Measurements from ENCODE around the gene SERPINA1. TPM values are rescaled to one million over a fixed set of nuclear protein-coding genes. Genes with fewer than 3 reads are reported as not detected.

The SERPINA1 gene
- total RNA-seq, 1 donor from 2014 or later = 1.4 TPM

- no peak for DNase-seq
Measured at GRCh38 chr14:94397289-94398181, 9.1 kb upstream of the SERPINA1 start.

GRCh38 chr14:94396628-94397225 lies 8.3 kb upstream of the SERPINA1 start:
- no peak for DNase-seq

DNA sequence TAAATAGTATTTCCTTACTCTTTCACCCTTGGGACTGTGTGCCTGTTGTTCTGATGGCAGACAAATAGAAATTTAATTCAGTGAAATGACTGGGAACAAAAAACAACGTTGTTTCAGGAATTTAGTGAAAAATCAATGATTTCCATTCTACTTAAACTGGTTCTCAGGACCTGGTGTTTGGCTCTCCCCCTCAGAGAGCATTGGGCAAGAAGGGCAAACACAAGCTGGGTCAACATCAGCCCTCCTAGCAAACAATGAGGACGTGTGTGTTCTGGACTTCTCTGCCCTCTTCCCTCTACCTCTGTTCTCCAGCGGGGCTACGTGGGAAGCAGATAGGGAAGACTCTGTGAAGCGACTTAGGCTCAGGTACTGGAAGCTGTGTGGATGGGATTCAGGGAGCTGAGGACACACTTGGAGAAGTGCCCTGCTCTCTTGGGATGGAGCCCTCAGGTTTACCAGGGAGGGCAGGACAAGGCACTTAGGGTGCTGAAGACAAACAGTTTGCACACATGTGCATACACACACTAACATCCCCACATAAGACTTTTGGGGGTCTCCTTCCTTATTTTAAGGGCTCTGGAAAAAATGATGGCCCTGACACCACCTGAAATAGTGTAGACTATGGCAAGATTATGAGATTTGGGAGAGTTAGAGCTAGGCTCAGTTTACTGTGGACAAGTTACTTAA lies 7.6 kb upstream of the SERPINA1 start:
- DNase-seq = no peak

GRCh38 chr14:94395282-94395887 lies 7.0 kb upstream of the SERPINA1 start:
- no peak for DNase-seq

DNA sequence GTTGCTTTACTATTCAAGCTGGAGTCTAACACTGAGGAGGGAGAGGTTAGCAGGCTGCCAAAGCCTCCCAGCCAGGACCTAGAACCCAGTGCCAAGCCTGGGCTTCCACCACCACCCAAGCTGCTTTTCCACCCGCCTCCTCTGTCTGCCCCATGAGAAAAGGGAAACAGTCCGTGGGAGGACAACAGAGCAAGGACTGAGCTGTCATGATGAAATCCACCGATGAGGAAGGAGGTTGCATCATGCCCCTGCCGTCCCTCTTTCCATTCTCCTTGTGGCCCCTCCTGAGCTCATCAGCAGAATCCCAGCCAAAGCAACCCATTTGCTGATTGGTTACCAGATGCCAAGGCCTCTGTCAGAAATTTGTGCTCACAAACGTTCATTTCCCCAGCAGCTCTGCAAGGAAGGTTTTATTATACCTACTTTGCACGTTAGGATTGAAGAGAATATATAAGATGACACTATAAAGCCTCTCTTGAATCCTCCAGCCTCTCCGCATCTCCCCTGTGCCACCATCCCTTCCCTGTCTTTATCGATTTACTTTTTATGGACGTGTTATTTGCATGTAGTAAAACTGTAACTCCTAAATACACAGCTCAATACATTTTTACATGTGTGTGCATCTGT lies 6.3 kb upstream of the SERPINA1 start:
- no peak for DNase-seq

- no peak for DNase-seq
Measured at GRCh38 chr14:94394025-94394493, 5.7 kb upstream of the SERPINA1 start.

GRCh38 chr14:94393474-94393873 lies 5.1 kb upstream of the SERPINA1 start:
- no peak for DNase-seq

DNA sequence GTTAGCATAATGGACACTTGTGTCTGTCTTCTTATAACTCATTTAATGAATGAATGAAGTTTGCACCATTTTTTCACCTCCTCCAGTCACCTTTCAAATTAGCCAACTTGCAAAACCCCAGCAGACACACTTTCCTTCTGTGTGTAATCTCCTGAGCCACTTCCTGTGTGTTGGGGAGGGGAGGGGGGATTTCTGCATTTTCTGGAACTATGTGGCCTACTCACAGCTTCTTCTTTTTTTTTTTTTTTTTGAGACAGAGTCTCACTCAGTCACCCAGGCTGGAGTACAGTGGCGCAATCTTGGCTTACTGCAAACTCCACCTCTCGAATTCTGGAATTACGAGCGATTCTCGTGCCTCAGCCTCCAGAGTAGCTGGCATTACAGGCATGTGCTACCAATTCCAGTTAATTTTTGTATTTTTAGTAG lies 4.1 kb upstream of the SERPINA1 start:
- no peak for DNase-seq

- DNase-seq = no peak
Measured at GRCh38 chr14:94391281-94391975, 3.0 kb upstream of the SERPINA1 start.

- no peak for DNase-seq
Measured at GRCh38 chr14:94390372-94391086, 2.1 kb upstream of the SERPINA1 start.

GRCh38 chr14:94389731-94390371 lies 1.4 kb upstream of the SERPINA1 start:
- no peak for DNase-seq

DNA sequence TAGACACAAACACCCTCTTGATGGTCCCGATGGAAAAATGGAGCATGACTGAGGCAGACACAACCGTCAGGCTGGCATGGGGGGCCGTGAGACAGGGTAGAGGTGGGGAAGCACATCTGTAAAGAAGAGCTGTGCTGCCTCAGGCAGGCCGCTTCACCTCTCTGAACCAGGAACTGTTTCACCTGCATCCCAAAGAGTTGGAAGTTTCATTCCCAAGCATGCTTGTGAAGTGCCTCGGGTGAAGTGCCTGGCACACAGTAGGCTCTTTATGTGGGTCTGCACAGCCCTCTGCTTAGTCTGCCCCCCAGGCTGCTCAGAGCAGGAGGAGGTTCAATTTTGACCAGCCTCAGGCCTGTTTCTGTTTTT lies 685 bp upstream of the SERPINA1 start:
- DNase-seq = no peak

GRCh38 chr14:94388027-94388383 lies 397 bp downstream of the SERPINA1 start:
- DNase-seq = no peak

- no peak for DNase-seq
Measured at GRCh38 chr14:94387051-94388026, 1.1 kb downstream of the SERPINA1 start.

- no peak for DNase-seq
Measured at GRCh38 chr14:94386085-94387031, 2.0 kb downstream of the SERPINA1 start.

DNA sequence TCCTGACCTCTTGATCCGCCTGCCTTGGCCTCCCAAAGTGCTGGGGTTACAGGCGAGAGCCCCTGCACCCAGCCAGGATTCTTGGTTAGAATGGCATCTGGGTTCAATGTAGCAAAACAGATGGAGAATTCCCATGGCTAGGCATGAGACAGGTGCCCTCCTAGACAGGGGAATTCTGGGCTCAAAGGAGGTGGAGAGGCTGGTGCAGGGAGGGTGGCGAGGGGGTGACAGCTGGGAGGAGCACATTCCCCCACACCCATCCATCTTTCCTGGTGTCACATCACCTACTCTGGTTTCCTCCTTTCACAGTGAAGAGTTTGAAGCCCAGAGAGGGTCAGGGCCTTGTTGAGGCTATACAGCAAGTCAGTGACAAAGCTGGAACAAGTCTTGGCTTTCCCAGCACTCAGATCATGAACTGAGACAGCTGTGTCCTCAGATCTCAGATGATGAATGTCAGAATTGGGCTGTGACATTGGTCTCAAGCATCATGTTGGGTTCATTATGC lies 2.8 kb downstream of the SERPINA1 start:
- no peak for DNase-seq

- DNase-seq = no peak
Measured at GRCh38 chr14:94384342-94384741, 4.1 kb downstream of the SERPINA1 start.

- DNase-seq = no peak
Measured at GRCh38 chr14:94383777-94384176, 4.6 kb downstream of the SERPINA1 start.
